Measurements from ENCODE around the gene ZDHHC9.
"Not testable (repeated sequence)": the region's sequence is repeated elsewhere in the genome, so short reads cannot be mapped to it uniquely, and the experiment has no call there.

ZDHHC9 gene

DNA sequence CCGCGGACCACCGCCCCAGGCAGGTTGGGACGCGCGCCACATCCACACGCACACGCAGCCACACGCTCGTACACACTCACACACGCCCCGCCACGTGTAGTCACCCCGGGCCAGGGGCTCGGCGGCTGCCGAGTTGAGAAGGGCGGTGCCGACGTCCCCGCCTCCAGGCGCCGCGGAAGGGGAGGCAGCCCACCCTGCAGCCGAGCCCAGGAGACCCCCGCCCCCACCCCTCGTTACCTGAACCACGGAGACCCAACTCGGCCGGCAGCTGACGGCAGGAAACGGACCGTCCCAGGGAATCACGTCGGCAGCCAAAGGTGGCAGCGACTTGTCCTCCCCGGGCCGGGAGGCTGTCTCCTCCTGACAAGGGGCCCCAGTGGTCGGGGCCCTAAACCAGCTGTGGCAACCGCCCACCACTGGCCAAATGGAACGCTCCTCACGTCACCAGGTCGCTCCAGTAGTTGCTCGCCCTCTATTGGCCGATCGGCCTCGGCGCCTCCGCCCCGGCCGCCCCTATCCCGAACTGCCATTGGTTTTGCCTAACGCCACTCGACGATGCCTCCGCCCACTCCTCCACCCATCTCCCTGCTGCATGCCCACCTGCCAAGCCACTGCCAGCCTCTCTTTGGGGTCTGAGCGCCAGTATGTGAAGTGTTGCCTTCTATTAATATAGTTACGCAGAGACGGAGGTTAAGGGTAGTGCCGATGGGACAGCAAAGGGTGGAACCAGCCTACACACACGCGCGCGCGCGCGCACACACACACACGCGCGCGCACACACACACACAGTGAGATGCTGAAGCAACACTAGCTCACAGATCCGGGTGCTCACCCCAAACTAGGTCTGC lies at the start of gene ZDHHC9:
ZDHHC9 (minus strand) TSS at position 428 of the 848 bp plus-strand sequence. CDS start 1,941 bp downstream, outside the sequence.
- DNase-seq (ENCODE audit: low spot score): peak; percentile 89

DNA sequence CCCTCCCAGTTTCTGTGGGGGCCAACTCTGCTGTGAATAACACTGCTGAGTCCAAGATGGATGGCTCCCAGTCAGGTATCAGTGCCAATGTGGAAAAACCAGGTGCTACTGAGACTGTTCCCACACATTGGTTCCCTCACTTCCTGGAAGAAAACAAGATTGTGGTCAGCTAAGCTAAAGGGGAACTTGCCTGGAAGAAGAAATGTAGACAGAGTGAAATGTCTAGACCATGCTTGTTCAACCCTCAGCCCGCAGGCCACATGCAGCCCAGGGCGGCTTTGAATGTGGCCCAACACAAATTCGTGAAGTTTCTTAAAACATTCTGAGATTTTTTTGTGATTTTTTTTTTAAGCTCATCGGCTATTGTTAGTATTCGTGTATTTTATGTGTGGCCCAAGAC lies 33.7 kb upstream of the ZDHHC9 start:
- DNase-seq (ENCODE audit: low spot score): no peak

DNA sequence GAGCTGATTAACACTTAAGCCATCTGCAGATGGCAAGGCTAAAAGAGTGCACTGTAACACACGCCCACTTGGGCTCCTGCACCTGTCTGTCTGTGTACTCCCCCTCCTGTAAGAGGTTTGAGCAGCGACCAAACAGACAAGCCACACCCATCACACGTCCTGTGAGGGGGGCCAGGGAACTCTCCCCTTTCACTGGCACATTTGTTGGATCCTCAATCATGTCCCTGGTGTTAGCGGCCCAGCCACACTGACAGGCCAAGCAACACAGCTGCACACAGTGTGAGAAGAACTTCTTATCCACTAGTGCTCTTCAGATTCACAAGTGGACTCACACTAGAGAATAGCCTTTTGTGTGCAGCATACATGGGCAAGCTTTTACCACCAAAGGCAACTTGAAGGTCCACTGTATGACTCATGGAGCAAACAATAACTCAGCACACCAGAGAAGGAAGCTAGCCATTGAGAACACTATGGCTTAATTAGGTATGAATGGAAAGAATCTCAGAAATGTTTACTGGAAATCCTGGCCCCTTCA lies 33.2 kb upstream of the ZDHHC9 start:
- peak; percentile 4 for DNase-seq (ENCODE audit: low spot score)

DNA sequence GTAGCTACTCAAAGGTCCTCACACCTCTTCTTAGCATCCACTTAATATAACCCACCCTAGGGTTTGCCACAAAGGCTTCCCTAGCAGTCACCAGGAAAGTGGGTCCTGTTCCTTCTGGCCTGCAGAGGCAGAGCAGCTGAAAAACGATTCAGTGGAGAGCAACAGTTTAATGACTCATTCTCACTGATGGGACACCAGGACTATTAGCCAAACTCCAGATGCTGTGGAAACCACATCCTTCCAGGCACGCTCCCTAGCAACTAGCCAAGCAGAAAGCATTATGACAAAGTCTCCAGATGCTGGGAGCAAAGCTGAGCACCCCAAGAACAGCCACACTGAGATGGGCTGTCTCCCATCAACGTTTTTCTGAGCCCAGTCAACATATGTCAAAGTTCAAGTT lies 32.0 kb upstream of the ZDHHC9 start:
- no peak for DNase-seq (ENCODE audit: low spot score)

DNA sequence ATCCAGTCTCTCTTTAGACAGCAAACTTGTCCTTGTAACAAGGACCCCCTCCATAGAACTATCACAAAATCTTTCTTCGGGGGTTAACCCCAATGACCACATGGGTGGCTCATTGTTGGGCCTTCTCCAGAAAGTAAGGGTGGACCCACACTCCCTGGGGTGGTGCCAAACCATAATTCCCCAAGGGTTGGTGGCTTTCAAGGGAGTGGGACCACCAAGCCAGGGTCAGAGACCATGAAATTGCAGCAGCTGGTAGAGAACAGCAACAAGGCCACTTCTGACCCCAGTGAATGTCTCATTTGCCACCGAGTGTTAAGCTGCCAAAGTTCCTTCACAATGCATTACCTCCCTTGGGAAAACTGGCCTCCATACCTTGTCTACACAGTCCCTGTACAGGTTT lies 28.8 kb upstream of the ZDHHC9 start:
- DNase-seq (ENCODE audit: low spot score): no peak

DNA sequence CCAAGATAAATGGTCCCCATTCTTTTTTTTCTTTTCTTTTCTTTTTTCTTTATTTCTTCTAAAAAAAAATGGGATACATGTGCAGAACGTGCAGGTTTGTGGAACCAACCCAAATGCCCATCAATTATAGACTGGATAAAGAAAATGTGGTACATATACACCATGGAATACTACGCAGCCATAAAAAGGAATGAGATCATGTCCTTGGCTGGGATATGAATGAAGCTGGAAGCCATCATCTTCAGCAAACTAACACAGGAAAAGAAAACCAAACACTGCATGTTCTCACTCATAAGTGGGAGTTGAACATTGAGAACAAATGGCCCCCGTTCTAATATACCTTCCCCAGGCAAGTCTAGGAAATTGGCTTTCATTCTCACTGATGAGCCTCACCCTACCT lies 22.6 kb upstream of the ZDHHC9 start:
- not testable (repeated sequence) for DNase-seq (ENCODE audit: low spot score)

DNA sequence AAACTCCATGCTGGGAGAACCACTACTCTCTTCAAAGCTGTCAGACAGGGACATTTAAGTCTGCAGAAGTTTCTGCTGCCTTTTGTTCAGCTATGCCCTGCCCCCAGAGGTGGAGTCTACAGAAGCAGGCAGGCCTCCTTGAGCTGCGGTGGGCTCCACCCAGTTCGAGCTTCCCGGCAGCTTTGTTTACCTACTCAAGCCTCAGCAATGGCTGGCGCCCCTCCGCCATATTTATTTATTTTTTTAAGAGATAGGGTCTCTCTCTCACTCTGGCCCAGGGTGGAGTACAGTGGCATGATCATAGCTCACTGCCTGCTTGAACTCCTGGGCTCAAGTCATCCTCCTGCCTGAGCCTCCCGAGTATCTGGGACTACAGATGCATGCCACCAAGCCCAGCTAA lies 15.4 kb upstream of the ZDHHC9 start:
- DNase-seq (ENCODE audit: low spot score): not testable (repeated sequence)

DNA sequence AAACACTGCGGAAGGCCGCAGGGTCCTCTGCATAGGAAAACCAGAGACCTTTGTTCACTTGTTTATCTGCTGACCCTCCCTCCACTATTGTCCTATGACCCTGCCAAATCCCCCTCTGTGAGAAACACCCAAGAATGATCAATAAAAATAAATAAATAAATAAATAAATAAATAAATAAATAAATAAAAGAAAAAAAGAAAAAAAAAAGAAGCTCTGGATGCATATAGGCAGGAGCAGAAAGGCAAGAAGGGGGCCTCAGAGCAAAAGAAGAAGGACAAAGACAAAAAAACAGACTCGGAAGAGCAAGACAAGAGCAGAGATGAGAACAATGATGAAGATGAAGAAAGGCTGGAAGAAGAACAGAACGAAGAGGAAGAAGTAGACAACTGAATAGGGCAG lies 8.1 kb upstream of the ZDHHC9 start:
- not testable (repeated sequence) for DNase-seq (ENCODE audit: low spot score)

DNA sequence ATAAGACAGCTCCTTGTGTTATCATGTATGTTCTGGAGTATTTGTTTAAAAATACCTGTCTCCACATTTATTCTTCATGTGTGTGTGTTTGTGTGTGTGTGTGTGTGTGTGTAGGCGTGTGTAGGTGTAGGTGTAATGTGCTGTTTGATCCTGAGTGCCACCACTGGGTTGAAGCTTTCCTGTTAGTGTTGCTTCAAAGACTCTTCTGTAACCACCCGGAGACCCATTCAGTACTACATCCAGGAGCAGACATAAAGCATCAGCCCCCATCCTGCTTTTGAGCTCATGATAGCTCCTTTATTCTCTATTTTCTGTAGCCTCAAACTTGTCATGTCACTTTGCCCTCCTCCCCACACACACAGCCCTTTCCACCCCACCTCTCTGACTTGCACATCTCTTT lies 3.0 kb upstream of the ZDHHC9 start:
- DNase-seq (ENCODE audit: low spot score): no peak

DNA sequence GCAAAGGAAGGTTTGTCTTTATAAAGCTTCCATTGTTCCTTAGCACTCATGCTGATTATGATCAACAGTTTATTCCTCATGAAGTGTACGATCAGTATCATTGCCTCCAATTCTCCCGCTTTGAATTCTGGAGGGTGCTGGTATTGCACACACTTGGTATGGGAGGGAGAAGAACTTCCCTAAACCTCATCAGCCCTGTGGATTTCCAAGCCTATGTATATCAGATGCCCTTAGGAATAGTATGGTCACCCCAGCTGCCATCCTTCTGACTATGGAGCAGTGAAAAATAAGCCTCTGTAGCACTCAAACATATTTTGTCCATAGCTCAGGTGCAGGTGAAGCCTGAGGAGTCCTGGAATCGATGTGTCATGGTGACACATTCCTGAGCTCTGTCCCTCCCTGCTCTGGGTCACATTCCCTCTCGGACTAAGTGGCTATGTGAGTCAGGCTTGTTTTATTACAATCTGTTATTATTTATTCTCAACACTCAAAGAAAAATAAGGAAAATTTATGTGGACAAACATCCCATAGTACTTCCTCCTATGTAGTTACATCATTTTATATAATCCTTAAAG lies 2.0 kb upstream of the ZDHHC9 start:
- DNase-seq (ENCODE audit: low spot score): no peak

DNA sequence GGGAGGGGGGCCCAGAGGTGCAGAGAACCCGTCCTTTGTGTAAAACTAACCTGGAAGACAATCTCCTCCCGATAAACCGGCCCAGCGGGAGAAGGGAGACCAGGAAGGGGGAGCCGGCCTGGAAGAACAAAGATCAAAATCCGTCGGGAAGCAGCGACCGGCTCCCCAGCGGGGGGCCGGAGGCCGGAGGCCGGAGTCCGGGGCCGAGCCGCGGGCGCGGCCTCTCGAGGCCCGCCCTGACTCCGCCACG lies 552 bp downstream of the ZDHHC9 start:
- DNase-seq (ENCODE audit: low spot score): no peak

- no peak for DNase-seq (ENCODE audit: low spot score)
These were observed 1.0 kb downstream of the ZDHHC9 start for GRCh38 chrX:129842510-129843208.

GRCh38 chrX:129840344-129840743 lies 3.3 kb downstream of the ZDHHC9 start:
- no peak for DNase-seq (ENCODE audit: low spot score)

- DNase-seq (ENCODE audit: low spot score): no peak
These were observed 6.9 kb downstream of the ZDHHC9 start for GRCh38 chrX:129836827-129837226.

- no peak for DNase-seq (ENCODE audit: low spot score)
These were observed 10.3 kb downstream of the ZDHHC9 start for GRCh38 chrX:129833153-129833990.

DNA sequence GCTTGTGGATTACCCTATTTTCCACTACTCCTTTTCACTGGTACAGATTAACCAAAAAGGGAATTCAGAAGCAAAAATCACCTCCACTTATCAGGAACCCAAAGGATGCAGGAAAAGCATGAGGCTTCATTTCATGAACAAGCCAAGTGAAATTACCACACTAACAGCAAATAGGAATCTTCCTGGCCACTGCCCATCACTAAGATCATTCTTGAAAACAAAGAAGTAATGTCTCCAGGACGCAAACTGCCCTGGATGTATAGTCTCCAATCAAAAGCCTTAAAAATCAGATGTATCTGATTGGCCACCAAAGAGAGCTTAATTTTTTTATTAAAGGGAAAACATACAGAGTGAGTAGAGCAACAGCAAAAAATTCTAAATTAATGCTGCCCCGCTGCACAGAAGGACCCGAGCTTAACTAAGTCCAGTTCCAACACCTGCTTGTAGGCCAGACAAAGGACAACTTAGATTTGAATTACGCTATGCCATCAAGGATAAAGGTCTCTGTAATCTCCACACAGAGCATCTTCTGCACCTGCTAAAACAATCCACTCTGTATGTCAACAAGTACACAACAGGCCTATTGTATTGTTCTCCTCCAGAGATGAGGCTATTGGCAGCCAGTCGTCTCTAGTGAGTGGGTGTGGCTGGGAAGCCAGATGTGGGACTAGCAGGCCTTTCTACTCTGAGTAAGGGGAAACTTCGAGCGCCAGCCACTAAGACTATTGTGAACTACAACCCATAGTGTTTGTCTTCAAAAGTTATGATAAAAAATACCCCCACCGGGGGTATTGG lies 12.4 kb downstream of the ZDHHC9 start:
- no peak for DNase-seq (ENCODE audit: low spot score)

DNA sequence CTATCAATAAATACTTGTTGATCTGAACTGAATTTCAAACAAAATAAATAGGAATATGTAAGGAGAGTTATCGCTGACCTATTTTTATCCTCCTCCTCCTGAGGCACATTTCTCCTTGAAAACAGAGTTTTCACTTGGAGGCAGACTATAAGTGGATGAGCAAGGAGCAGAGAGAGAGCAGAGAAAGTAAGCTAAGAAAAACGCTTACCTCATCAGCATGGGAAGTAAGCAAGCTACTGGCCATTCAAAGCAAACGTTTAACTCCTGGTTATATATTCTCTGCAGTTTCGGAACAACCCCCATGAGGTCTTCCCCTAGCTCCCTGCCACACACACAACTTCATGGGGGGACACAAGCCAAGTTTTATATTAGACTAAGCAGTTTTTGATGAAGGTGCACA lies 13.2 kb downstream of the ZDHHC9 start:
- DNase-seq (ENCODE audit: low spot score): no peak

DNA sequence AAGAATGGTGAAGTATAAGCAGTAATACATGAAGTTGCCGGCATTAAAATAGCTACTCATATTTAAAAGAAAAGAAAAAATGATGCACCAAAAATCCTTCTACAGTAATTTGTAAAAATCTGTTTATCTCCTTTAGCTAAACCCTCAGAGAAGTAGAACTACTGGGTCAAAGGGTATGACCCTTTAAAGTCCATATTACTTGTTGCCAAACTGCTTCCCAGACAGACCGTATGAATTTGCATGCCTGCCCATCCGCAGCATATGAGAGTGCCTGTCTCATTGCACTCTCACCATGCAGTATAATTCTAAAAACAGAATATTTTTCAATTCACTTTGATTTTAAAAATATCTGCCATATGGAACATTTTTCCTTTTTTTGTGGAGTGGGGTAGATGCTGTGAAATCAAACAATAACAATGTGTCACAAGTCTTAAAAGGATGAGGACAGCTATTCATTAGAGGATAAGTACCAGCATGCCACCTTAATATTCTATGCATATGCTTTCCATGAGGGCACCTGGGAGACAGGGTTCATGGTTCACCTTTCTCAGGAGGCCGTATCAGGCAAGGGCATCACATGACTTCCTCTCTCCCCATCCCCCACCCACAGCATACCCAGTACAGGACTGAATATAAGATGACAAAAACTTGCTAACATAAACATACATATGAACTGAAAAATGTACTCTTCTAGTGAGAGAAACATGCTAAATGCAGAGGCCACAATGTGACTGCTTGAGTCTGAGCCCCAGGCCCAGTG lies 17.8 kb downstream of the ZDHHC9 start:
- DNase-seq (ENCODE audit: low spot score): no peak

GRCh38 chrX:129824620-129825019 lies 19.1 kb downstream of the ZDHHC9 start:
- DNase-seq (ENCODE audit: low spot score): no peak

DNA sequence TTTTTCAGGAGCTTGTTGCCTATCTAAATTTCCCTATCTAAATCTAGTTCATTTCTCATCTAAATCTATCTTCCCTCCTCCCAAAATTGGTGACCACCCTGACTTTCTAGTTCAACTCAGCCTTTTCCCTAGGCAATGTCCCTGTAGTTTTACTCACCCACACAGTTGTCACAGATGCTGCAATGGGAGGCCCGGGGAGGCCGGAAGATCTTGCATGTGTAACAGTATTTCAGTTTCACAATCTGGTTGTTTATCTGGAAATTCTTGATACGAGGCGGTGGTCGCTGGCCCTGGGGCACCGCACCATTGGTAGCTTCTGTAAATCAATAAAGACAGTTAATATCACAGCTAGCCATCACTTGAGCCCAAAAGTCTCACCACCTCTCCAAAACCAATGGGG lies 20.2 kb downstream of the ZDHHC9 start:
- no peak for DNase-seq (ENCODE audit: low spot score)

DNA sequence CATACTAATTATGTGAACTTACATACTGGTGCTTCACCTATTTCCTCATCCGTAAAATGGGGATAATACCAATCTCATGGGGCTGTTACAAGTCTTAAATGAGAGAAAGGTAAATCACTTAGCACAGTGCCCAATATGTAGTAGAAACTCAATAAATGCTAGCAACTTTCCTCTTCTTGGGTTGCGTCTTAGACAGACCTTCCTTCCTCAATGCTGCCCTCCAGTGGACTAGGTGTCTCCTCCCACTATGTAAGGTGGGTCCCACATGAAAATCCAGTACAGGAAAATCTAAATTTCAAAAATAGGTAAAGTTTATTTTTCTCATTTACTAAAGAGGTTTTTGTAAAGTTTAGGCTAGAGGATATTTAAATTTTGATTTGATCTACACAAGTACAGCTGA lies 20.6 kb downstream of the ZDHHC9 start:
- DNase-seq (ENCODE audit: low spot score): peak; percentile 70
